GM12801 (cell line): ENCODE data around the gene CALML6.

ENCODE experiments used
- CTCF ChIP-seq: IDR thresholded peaks from one replicate; pipeline ENCODE4 v1.5.1; 2011; ENCODE audit warnings: control low read depth; ENCODE audit not compliant: insufficient read length; ENCODE audit errors: extremely low read depth

Gene CALML6

GRCh38 chr1:1954015-1954414, 39.0 kb downstream of the CALML6 start:
- TF ChIP-seq CTCF: no peak

- no peak for TF ChIP-seq CTCF
These were observed 39.9 kb downstream of the CALML6 start for GRCh38 chr1:1954831-1955441.

GRCh38 chr1:1955621-1956094, 40.6 kb downstream of the CALML6 start:
- TF ChIP-seq CTCF: no peak

GRCh38 chr1:1956101-1956500, 41.0 kb downstream of the CALML6 start:
- no peak for TF ChIP-seq CTCF

GRCh38 chr1:1956586-1957532, 41.8 kb downstream of the CALML6 start:
- TF ChIP-seq CTCF: no peak

GRCh38 chr1:1957533-1957961, 42.5 kb downstream of the CALML6 start:
- no peak for TF ChIP-seq CTCF

GRCh38 chr1:1958071-1958541, 43.0 kb downstream of the CALML6 start:
- no peak for TF ChIP-seq CTCF
